ENCODE measurements around the gene RBM5.

Gene RBM5

GRCh38 chr3:50140990-50141389, 52.3 kb downstream of the RBM5 start:
- DNase-seq = no peak

- DNase-seq = no peak
Measured at GRCh38 chr3:50146316-50146901, 57.7 kb downstream of the RBM5 start.

GRCh38 chr3:50147016-50147415, 58.3 kb downstream of the RBM5 start:
- DNase-seq = no peak

GRCh38 chr3:50147447-50147846, 58.7 kb downstream of the RBM5 start:
- DNase-seq = no peak

GRCh38 chr3:50147861-50148260, 59.1 kb downstream of the RBM5 start:
- DNase-seq = no peak

- no peak for DNase-seq
Measured at GRCh38 chr3:50150404-50150750, 61.7 kb downstream of the RBM5 start.

- DNase-seq = no peak
Measured at GRCh38 chr3:50150863-50151686, 62.4 kb downstream of the RBM5 start.

- no peak for DNase-seq
Measured at GRCh38 chr3:50151728-50152127, 63.0 kb downstream of the RBM5 start.

- DNase-seq = no peak
Measured at GRCh38 chr3:50153782-50154475, 65.2 kb downstream of the RBM5 start.

GRCh38 chr3:50154476-50154839, 65.7 kb downstream of the RBM5 start:
- DNase-seq = no peak

GRCh38 chr3:50154840-50155490, 66.2 kb downstream of the RBM5 start, which contains the start of gene SEMA3F:
SEMA3F (plus strand) TSS chr3:50155324; CDS start chr3:50159623, 4,299 bp downstream.
- no peak for DNase-seq

GRCh38 chr3:50155491-50155878, 66.8 kb downstream of the RBM5 start:
- no peak for DNase-seq

GRCh38 chr3:50155891-50156290, 67.2 kb downstream of the RBM5 start:
- DNase-seq = no peak

GRCh38 chr3:50156549-50157493, 68.1 kb downstream of the RBM5 start:
- DNase-seq = no peak

GRCh38 chr3:50157827-50158529, 69.3 kb downstream of the RBM5 start:
- no peak for DNase-seq

- DNase-seq = no peak
Measured at GRCh38 chr3:50158530-50159146, 69.9 kb downstream of the RBM5 start.

- no peak for DNase-seq
Measured at GRCh38 chr3:50160561-50160983, 71.9 kb downstream of the RBM5 start.

GRCh38 chr3:50161320-50161719, 72.6 kb downstream of the RBM5 start:
- DNase-seq = no peak

GRCh38 chr3:50162034-50162883, 73.5 kb downstream of the RBM5 start:
- no peak for DNase-seq
